ENCODE data around the gene CCDC86. TPM values are rescaled to one million over a fixed set of nuclear protein-coding genes. Genes with fewer than 3 reads are reported as not detected.

CCDC86 gene
- total RNA-seq, 2 experiments from 2014 or later: 8.0 to 9.0 TPM

DNA sequence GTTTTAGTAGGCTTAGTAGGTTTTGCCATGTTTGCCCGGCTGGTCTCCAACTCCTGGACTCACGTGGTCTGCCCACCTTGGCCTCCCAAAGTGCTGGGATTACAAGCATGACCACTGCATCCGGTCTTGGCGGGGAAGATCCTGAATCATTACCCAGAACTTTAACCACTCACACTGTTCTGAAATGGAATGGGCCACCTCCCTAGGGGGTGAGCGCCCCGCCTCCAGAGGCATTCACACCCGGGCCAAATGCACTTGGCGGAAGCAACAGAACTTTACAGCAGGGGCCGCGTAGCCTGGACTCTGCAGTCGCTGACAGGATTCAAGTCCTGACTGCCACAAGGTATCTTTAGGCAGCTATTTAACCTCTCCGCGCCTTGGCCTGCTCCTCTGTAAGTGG lies 5.4 kb downstream of the CCDC86 start:
- ATAC-seq (ENCODE audit: poor library complexity) (no peak), DNase-seq (no peak)
- Mint-ChIP-seq H3K36me3 (ENCODE audit: low read depth) (peaks cover 62% of the 10 kb centered on the region), H3K27me3 (no peaks in the 10 kb centered on the region), H3K4me1 (ENCODE audit: low read depth) (peaks cover 30% of the 10 kb centered on the region), H3K9me3 (no peaks in the 10 kb centered on the region), H3K27ac (no peak overlapping the region), H3K4me3 (no peak overlapping the region)
- Histone ChIP-seq H3K4me1 (ENCODE audit: insufficient read depth, low read length) (peaks cover 33% of the 10 kb centered on the region), H3K4me3 (ENCODE audit: low read length) (no peak overlapping the region), H3K36me3 (ENCODE audit: insufficient read depth, low read length) (peaks cover 42% of the 10 kb centered on the region), H3K27ac (ENCODE audit: low read depth in 1 of 2, low read length in 2 of 2) (no peak overlapping the region), H3K27me3 (ENCODE audit: control insufficient read depth in 1 of 2, insufficient read depth in 2 of 2, low read length in 2 of 2) (no peaks in the 10 kb centered on the region), H3K9me3 (ENCODE audit: control insufficient read depth in 1 of 2, insufficient read depth in 1 of 2, low read length in 2 of 2) (no peaks in the 10 kb centered on the region)
- CTCF ChIA-PET: no interaction called here
- POLR2A ChIA-PET: no interaction called here
- TF ChIP-seq, protein P1, sequence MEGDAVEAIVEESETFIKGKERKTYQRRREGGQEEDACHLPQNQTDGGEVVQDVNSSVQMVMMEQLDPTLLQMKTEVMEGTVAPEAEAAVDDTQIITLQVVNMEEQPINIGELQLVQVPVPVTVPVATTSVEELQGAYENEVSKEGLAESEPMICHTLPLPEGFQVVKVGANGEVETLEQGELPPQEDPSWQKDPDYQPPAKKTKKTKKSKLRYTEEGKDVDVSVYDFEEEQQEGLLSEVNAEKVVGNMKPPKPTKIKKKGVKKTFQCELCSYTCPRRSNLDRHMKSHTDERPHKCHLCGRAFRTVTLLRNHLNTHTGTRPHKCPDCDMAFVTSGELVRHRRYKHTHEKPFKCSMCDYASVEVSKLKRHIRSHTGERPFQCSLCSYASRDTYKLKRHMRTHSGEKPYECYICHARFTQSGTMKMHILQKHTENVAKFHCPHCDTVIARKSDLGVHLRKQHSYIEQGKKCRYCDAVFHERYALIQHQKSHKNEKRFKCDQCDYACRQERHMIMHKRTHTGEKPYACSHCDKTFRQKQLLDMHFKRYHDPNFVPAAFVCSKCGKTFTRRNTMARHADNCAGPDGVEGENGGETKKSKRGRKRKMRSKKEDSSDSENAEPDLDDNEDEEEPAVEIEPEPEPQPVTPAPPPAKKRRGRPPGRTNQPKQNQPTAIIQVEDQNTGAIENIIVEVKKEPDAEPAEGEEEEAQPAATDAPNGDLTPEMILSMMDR (IDR thresholded peaks at IDR 0.05): no peak
- intact Hi-C loops (cut with DNase I, micrococcal nuclease): no loop called here

GRCh38 chr11:60847896-60848295 lies 6.0 kb downstream of the CCDC86 start:
- Mint-ChIP-seq H3K4me1 (ENCODE audit: low read depth) (peaks cover 26% of the 10 kb centered on the region), H3K27me3 (no peaks in the 10 kb centered on the region), H3K27ac (no peak overlapping the region), H3K36me3 (ENCODE audit: low read depth) (peaks cover 62% of the 10 kb centered on the region), H3K9me3 (no peaks in the 10 kb centered on the region), H3K4me3 (no peak overlapping the region)
- CTCF ChIA-PET: no interaction called here
- Histone ChIP-seq H3K4me1 (ENCODE audit: insufficient read depth, low read length) (peaks cover 27% of the 10 kb centered on the region), H3K27me3 (ENCODE audit: control insufficient read depth in 1 of 2, insufficient read depth in 2 of 2, low read length in 2 of 2) (no peaks in the 10 kb centered on the region), H3K27ac (ENCODE audit: low read depth in 1 of 2, low read length in 2 of 2) (no peak overlapping the region), H3K4me3 (ENCODE audit: low read length) (no peak overlapping the region), H3K9me3 (ENCODE audit: control insufficient read depth in 1 of 2, insufficient read depth in 1 of 2, low read length in 2 of 2) (no peaks in the 10 kb centered on the region), H3K36me3 (ENCODE audit: insufficient read depth, low read length) (peaks cover 42% of the 10 kb centered on the region)
- intact Hi-C loops (cut with DNase I, micrococcal nuclease): no loop called here
- ATAC-seq (ENCODE audit: poor library complexity) (no peak), DNase-seq (no peak)
- TF ChIP-seq, protein P1 (IDR thresholded peaks at IDR 0.05): no peak
- POLR2A ChIA-PET: no interaction called here

DNA sequence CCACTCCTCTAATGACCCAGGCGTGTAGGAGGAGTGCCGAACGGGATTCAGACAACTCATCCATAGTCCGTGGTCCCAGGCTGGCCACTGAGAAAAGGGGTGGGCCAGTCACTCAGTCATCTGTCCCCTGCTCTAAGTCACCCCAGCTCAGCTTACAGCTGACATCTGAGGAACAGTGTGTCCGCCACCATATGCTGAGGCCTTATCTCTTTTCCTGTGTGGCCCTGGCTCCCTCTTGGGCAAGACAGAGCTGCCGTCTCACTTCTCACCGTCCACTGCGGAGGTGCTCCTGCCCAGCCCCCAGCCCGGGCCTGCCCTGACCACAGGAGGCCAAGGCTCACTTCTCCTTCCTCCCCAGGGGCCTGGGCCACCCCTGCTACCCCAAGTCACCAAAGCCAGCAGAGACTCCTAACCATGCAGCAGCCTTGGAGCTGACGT lies 6.8 kb downstream of the CCDC86 start:
- Histone ChIP-seq H3K4me1 (ENCODE audit: insufficient read depth, low read length) (peaks cover 18% of the 10 kb centered on the region), H3K9me3 (ENCODE audit: control insufficient read depth in 1 of 2, insufficient read depth in 1 of 2, low read length in 2 of 2) (peaks cover 0 to 5% of the 10 kb centered on the region in 2 experiments), H3K27me3 (ENCODE audit: control insufficient read depth in 1 of 2, insufficient read depth in 2 of 2, low read length in 2 of 2) (no peaks in the 10 kb centered on the region), H3K36me3 (ENCODE audit: insufficient read depth, low read length) (peaks cover 42% of the 10 kb centered on the region), H3K27ac (ENCODE audit: low read depth in 1 of 2, low read length in 2 of 2) (no peak overlapping the region), H3K4me3 (ENCODE audit: low read length) (no peak overlapping the region)
- TF ChIP-seq, protein P1 (IDR thresholded peaks at IDR 0.05): no peak
- ChIA-PET POLR2A (no interaction called here), CTCF (no interaction called here)
- intact Hi-C loops (cut with DNase I, micrococcal nuclease): no loop called here
- H3K36me3 Mint-ChIP-seq (ENCODE audit: low read depth): peaks cover 56% of the 10 kb centered on the region
- H3K27me3 Mint-ChIP-seq: no peaks in the 10 kb centered on the region
- no peak overlapping the region for H3K4me3 Mint-ChIP-seq
- DNase-seq (no peak), ATAC-seq (ENCODE audit: poor library complexity) (no peak)
- no peak overlapping the region for H3K27ac Mint-ChIP-seq
- H3K4me1 Mint-ChIP-seq (ENCODE audit: low read depth): peaks cover 18% of the 10 kb centered on the region
- H3K9me3 Mint-ChIP-seq: no peaks in the 10 kb centered on the region

Data from CD4-positive, alpha-beta T cell (primary cell).